Measurements from ENCODE around the gene PSME2.
"Not testable (repeated sequence)": the region's sequence is repeated elsewhere in the genome, so short reads cannot be mapped to it uniquely, and the experiment has no call there.

The PSME2 gene

DNA sequence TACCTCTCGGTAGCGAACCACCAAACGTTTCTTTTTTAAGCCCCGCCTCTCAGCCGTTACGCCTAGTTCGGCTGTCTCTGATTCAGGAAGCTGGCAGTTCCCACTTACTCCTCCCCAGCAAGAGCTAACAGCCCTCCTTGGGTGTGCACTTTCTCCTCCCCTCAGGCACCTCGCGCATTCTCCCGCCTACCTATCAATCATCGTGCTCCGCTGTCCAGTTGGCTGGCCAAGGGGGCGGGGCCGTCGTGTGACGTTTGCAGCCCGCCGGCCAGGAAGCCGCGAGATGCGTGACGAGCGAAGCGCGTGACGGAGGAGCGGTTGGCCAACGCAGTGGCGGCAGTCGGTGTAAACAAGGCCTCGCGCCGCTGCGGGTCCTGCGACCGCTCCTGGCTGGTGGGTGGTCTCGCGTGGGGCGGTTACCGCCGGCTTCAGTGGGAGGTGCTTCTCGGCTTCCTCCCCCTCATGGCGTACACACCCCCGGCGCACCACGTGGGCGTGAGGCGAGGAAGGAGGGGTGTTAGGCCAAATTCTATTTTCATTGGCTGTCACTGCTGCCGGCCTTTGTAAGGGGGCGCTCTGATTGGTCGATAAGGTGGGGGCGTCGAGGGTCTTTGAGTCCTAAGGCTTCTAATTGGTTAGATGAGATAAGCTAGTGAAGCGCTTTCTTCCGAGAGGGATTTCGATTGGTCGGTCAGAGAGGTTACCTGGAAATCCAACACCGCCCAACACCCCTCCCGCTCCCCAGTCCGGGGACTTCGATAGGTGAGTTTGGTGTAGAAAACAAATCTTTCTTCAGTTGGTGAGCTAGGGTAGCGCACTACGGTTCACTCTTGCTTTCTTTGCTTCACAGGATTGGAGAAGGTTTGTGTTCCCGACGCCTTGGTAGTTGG lies 31.6 kb downstream of the PSME2 start, which contains the start of the genes DCAF11 and NRL:
TSS of gene DCAF11 (plus strand) at position 246 of the 890 bp plus-strand sequence. CDS start 818 bp downstream, outside the sequence.
TSS of gene NRL (minus strand) at position 418 of the 890 bp plus-strand sequence. CDS start 32,101 bp downstream, outside the sequence.
- peak; percentile 100 for DNase-seq (ENCODE audit: low spot score)

DNA sequence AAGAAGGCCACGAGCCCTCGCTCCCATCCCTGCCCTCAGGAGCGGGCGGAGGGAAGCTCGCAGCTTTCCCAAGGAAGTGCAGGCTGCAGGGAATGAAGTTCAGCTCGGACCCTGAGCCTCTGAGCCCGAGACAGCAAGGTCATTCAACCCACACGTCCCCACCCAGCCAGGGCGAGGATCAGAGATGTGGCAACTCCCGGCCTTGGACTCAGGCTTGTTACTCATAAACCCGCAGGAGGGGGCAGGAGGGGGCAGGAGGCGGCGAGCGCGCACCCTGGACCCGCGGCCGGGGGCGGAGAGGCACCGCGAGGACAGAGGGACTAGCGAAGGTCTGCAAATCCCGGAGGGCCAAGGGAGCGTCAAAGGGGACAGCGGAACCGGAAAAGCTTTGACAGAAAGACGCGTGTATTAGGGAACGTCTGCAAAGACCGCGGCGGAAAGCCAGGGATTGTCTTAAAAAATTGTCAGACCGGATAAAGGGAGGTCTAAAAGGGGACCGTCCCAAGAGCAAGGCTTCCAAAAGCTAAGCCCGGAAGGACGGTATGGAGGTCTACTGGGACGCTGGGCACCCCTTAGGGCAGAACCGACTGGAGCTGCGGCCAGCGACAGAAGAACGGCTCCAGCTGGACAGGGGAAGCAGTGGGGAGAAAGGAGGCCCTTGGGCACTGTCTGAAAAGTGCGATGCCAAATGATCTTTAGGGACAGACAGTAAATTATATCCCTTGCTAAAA lies 32.4 kb downstream of the PSME2 start:
- DNase-seq (ENCODE audit: low spot score): peak; percentile 77

DNA sequence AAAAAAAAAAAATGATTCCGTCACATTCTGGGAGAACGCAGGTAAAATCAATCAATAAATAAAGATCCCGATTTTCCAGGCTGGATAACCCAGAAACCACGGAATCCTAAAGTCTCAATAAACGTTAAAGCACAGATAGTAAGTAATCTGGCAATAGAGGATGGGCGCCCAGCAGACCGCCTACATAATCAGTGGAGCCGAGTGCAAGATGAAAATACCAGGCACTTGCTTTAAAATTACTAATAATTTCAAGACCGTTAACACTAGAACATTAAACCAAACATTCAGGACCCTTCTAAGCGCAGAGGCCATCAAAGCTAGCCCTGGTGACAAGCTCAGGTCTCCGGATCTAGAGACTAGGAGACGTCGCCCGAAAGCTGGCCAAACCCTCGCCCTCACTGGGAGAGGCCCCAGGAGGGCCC lies 33.0 kb downstream of the PSME2 start:
- no peak for DNase-seq (ENCODE audit: low spot score)

DNA sequence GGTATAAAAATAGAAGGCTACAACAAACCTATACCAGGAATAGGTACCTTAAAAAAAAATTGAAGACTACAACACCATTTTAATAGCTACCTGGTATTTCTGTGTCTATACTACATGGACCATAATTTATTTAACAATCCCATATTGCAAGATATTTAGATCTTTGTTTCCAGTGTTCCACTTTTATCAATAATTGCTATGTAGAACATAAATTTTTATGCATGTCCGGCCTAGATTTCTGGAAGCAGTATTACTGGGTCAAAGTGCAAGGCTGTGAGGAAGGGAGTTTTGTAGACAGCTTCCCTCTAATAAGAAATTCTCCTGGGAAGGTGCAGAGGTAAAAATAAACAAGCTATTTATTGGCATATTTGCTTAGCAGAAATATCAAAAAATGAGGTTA lies 35.9 kb downstream of the PSME2 start:
- no peak for DNase-seq (ENCODE audit: low spot score)

DNA sequence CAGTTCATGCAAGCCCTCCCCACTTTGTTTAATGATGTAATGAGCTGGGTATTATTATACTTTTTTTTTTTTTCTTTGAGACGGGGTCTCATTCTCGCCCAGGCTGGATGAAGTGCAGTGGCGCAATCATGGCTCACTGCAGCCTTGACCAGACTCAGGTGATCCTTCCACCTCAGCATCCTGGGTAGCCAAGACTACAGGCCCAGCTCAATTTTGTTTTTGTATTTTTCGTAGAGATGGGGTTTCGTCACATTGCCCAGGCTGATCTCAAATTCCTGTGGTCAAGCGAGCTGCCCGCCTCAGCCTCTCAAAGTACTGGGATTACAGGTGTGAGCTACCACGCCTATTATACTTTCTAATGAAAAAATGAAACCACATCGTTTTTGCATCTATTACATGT lies 36.4 kb downstream of the PSME2 start:
- no peak for DNase-seq (ENCODE audit: low spot score)

DNA sequence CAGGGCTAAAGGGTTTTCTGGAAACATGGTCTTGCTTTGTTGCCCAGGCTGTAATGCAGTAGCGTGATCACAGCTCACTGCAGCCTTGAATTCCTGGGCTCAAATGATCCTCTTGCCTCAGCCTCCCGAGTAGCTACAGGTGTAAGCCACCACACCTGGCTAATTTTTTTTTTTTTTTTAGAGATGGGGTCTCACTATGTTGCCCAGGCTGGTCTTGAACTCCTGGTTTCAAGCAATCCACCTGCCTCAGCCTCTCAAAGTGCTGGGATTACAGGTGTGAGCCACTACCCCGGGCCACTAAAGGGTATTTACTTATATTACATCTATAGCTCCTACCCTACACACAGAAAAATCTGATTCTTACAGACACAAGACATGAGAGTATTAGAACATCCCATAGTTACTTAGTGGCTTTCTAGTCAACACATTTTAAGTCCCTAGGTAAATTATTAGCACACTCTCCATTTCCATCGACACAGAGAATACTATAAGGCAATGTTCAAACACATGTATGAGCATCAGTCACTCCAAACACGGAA lies 38.0 kb downstream of the PSME2 start:
- DNase-seq (ENCODE audit: low spot score): no peak

DNA sequence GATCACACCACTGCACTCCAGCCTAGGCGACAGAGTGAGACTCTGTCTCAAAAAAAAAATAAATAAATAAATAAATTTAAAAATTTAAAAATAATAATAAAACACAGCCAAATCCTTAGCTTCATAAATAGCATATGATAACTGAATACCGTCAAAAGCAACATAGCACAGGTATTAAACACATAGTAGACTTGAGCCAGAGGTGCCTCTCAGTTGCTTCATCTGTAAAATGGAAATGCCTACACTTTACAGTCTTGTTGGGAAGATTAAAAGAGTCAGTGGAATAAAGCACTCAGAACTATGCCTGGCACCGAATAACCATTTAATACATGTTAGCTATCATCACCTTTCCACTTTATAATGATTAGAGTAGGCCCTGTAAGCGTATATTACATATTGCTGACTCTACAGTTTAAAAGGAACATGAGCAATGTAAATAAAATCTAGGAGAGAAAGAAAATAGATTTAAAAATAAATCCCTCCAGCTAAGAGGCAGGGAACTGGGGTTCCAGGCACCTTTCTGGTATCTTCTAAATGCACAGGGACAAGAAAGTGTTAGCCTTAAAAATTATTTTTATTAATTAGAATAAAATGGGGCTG lies 39.6 kb downstream of the PSME2 start:
- no peak for DNase-seq (ENCODE audit: low spot score)

DNA sequence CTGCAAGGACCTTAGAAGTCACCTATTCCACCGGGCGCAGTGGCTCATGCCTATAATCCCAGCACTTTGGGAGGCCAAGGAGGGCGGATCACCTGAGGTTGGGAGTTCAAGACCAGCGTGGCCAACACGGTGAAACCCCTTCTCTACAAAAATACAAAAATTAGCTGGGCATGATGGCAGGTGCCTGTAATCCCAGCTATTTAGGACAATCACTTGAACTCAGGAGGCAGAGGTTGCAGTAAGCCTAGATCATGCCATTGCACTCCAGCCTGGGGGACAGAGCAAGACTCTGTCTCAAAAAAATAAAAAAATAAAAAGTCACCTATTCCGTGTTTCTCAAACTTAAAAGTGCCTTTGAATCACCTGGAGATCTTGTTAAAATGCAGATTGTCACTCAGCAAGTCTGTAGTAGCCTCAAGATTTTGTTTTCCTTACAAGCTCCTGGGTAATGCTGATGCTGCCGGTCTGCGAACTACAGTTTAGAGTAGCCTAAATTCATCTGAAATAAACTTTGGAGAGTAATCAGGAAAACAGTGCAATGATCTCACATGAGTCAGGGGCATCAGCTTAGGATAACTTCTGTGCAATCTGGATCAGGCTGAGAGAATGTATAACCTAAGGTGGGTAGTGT lies 40.7 kb downstream of the PSME2 start:
- not testable (repeated sequence) for DNase-seq (ENCODE audit: low spot score)

DNA sequence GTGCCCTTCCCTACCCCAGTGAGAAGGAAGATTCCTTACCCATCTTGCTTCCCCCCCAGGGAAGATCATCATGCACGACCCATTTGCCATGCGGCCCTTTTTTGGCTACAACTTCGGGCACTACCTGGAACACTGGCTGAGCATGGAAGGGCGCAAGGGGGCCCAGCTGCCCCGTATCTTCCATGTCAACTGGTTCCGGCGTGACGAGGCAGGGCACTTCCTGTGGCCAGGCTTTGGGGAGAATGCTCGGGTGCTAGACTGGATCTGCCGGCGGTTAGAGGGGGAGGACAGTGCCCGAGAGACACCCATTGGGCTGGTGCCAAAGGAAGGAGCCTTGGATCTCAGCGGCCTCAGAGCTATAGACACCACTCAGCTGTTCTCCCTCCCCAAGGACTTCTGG lies 43.0 kb downstream of the PSME2 start:
- no peak for DNase-seq (ENCODE audit: low spot score)

DNA sequence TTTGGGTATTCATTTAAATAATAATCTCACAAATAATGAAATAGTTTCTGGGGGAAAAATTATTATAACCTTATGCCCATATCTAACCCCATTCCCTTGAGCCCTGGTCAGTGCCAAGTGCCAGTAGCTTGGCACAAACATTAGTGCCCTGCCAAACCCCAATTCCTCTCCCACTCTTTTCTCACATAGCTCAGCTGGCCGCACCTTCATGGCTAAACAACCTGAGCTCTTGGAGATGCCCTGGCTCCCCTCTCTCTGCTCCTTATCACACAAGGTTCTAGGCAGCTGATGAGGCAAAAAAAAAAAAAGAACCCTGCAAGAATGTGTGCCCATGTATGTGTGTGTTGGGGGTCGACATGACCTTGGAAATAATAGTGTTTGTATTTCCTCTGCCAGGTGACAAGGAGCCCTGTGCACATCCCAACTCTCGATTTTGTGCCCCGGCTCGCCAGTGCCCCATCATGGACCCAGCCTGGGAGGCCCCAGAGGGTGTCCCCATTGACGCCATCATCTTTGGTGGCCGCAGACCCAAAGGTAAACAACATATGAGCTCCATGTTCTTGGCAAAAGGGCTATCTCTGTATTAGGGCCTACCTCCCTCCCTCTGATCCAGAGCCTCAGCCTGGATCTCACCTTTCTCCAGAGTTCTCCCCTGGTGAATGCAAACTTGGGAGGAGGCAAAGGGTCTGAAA lies 43.9 kb downstream of the PSME2 start:
- DNase-seq (ENCODE audit: low spot score): no peak

DNA sequence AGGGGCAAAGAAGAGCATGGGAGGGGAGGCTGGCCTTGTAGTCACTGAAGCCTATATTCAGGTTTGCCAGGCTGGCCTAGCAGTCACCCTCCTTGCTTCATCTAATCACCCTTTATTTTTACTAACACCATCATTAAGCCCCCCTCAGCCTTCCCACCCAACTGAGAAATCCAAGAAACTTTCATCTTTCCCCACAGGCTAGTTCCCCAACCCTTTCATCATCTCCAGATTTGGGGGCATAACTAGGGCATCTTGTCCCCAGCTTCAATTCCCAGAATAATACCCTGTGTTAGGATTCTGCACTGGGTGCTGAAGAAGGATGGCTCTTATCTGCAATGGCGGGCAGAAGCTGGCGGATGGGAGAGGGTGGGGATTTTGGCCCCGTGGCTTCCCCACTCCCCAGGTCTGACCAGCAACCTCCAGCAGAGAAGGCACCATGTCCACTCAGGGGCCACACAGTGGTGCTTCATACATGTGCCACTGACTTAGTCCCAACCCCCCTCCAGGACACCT lies 45.4 kb downstream of the PSME2 start:
- DNase-seq (ENCODE audit: low spot score): no peak

DNA sequence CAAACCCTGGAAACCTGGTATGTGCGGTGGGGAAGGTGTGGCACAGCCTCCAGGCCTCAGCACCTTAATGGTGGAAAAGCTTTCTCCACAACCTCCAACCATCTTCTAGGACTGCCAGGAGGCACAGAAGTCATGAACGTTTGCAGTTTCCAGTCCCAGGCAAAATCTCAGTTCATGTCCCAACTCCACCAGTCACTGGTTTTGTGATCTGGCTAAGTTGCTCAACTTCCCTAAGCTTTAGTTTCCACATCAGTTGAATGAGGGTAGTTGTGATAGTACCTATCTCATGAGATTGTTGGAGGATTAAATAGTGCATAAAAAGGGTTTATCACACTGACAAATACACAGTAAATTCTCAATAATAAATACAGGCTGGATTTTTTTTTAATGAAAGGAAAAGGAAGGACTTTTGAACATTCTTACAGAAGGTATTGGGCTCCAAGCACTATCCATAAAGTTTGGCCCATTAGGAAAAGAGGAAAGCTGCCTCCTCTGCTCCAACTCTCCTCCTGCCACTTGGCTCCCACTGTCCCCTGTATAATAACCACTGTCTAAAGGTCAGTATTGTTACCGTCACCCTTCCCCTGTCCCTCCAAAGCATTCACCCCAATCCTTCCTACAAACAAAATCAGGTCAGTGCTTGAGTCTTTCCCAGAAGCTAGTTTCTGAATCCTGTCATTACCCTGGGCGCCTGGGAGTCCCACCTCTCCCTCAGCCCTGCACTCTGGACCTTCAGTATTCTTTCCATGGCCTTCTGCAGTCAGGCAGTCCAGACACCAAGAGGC lies 46.0 kb downstream of the PSME2 start:
- DNase-seq (ENCODE audit: low spot score): no peak

DNA sequence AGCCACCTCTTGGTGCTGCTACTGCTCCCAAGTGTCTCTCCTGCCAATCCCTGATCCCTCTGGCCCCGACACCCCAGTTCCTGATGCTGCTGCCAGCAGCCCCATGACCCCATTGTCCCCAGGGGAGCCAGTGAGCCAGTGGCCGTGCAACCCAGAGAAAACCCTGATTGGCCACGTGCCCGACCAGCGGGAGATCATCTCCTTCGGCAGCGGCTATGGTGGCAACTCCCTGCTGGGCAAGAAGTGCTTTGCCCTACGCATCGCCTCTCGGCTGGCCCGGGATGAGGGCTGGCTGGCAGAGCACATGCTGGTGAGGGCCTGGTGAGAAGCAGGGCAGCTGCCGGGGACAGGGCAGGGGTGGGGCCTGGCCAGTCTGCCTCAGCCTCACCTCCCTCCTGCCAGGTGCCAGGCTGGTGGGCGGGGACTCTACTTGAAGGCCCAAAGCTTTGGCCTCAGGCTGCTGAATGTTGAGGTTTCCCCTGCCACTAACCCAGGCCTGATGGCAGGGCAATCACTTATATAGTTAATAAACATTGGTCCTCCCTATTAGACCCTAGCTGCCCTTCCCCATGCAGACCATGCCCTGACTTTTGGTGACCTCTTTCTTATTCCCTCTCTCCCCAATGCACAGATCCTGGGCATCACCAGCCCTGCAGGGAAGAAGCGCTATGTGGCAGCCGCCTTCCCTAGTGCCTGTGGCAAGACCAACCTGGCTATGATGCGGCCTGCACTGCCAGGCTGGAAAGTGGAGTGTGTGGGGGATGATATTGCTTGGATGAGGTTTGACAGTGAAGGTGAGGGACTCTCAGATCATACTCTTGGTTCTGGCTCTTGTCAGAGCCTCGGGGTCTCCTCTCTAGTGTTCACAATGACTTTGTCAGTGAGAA lies 47.2 kb downstream of the PSME2 start:
- no peak for DNase-seq (ENCODE audit: low spot score)

DNA sequence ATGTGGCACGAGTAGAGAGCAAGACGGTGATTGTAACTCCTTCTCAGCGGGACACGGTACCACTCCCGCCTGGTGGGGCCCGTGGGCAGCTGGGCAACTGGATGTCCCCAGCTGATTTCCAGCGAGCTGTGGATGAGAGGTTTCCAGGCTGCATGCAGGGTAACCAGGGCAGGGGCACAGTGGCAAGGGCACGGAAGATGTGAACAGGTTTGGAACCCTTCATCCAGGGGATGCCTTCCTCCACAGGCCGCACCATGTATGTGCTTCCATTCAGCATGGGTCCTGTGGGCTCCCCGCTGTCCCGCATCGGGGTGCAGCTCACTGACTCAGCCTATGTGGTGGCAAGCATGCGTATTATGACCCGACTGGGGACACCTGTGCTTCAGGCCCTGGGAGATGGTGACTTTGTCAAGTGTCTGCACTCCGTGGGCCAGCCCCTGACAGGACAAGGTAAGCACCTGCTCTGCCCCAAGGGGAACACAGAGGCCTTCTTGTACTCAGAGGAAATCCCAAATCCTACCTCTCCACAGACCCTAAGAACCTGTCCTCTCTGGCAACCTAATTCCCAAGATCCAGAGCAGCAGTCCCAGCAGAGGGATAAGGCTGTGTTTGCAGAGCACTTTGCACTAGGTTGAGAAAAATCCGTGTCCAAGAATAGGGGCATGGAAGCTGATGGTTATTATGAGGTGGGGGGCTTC lies 48.0 kb downstream of the PSME2 start:
- no peak for DNase-seq (ENCODE audit: low spot score)

DNA sequence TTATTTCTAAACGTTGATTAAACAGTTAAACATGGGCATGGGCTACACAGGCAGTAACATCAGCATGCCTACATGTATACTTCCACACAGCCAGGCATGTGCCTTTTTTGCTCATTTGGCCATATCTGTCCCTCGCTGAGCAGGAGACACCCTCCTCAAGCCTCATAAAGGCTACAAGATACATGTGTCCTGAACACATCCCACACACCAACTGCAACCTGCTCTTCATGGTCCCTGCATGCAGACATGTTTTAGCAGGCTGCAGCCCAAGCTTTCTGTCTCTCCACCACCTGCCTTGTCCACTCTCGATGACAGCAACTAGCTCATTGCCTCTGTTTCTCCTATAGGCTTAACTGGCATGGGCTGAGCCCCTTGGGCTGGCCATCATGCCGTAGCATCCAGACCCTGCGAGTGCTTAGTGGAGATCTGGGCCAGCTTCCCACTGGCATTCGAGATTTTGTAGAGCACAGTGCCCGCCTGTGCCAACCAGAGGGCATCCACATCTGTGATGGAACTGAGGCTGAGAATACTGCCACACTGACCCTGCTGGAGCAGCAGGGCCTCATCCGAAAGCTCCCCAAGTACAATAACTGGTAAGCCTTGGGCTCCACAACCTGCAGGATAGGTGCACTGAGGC lies 49.7 kb downstream of the PSME2 start:
- no peak for DNase-seq (ENCODE audit: low spot score)

DNA sequence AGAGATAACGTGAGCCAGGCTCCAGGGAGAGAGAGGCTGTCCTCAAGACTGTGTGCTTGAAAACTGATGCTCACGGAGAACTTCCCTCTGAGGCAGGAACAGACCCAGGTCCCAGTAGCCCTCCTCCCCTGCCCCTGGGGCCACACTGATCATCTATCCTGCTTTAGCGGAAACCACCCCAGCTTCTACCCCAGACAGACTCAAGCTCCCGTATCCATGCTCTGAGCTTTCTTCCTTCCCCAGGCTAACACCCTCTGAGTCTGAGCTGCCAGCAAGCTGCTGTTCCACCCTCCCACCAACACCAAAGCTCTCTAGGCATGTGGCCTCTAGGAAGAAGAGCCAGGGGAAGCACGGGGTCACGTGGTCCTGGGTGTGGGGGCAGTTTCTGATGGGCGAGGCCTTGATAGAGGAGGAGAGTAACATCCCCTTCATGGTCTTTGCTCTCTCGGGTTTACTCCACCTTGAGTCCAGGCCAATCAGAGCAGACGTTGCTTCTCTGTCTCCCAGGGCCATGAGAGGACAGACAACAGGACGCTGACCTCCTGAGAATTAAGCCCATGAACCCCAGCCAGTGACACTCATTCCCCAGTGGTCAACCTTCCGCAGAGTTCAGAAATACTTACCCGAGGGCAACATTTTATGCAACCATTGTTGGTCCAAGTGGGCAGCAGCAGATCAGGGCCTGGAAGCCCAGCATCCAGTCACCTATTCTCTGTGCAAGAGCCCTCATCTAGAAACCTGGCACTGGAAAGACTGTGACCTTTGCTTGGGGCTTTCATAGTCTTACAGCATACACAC lies 50.9 kb downstream of the PSME2 start:
- peak; percentile 20 for DNase-seq (ENCODE audit: low spot score)

DNA sequence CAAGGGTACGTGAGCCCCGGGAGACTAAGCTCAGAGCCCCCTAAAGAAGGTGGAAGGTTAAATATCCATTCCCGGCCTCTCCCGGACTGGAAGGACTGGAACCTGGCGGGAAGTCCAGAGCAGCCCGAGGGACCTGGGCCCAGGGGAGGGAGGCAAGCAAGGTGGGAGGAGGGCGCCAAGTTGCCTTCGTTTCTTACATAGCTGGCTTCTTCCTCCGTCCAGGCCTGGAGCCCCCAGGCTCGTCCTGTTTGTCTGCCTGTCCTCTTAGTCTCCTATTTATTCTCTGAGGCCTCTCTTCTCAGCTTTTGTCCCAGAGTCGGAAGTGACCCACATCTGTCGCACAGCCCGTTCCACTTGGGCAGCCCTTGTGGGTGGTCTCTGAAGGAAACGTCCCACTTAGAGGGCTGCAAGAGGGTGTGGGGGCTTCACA lies 51.6 kb downstream of the PSME2 start:
- no peak for DNase-seq (ENCODE audit: low spot score)
